Measurements from ENCODE around the gene RBM39. TPM values are rescaled to one million over a fixed set of nuclear protein-coding genes. Genes with fewer than 3 reads are reported as not detected.

The RBM39 gene
- total and polyA plus RNA-seq, 9 of the 15 experiments (the other 6 are each of a cell fraction or from before 2014, with no cell fraction given), result 143 to 319 (median 228) TPM

GRCh38 chr20:35741892-35742740 lies at the start of gene RBM39 (continued):
- TF ChIP-seq JUND (IDR thresholded peaks at IDR 0.05; ENCODE audit: borderline replicate concordance, low read depth, low read length), result peak; percentile 56; the same call in 1 of the 2 replicates
- TF ChIP-seq JUND (tag; IDR thresholded peaks at IDR 0.05; ENCODE audit: borderline replicate concordance, low read depth, low read length), result no peak; the same call in 2 of the 3 replicates
- peak; percentile 13 to 18; a peak in 1 of 4 replicates for TF ChIP-seq RAD21 (CRISPR knock-in tag; conservative IDR thresholded peaks at IDR 0.05 in 1 of 2, IDR thresholded peaks at IDR 0.05 in 1 of 2)
- peak; percentile 60 for TF ChIP-seq ZBTB40 (IDR thresholded peaks at IDR 0.05)
- TF ChIP-seq ZBTB40 (CRISPR knock-in tag; IDR thresholded peaks at IDR 0.05), result no peak
- no peak for TF ChIP-seq ZNF436 (CRISPR knock-in tag; IDR thresholded peaks at IDR 0.05)
- 0 out of 2 replicates have a peak, but pooled peaks have one; percentile 27 for TF ChIP-seq ZBTB7A (IDR thresholded peaks at IDR 0.05; ENCODE audit: borderline replicate concordance, control insufficient read depth, low read depth, low read length)
- TF ChIP-seq CEBPG (CRISPR knock-in tag; IDR thresholded peaks at IDR 0.05), result peak; percentile 100
- peak; percentile 98 to 100 for TF ChIP-seq CEBPG (tag; conservative IDR thresholded peaks at IDR 0.05 in 1 of 2, IDR thresholded peaks at IDR 0.05 in 1 of 2)
- TF ChIP-seq GTF2F1 (IDR thresholded peaks at IDR 0.05; ENCODE audit: low read depth, low read length), result peak; percentile 59; the same call in 1 of the 2 replicates
- peak; percentile 75; the same call in 1 of the 2 replicates for TF ChIP-seq ZNF12 (CRISPR knock-in tag; IDR thresholded peaks at IDR 0.05)
- TF ChIP-seq BRF1 (IDR thresholded peaks at IDR 0.05; ENCODE audit: borderline replicate concordance, extremely low read depth, insufficient read length), result no peak
- TF ChIP-seq HES1 (IDR thresholded peaks at IDR 0.05; ENCODE audit: low read depth), result no peak
- TF ChIP-seq POLR2AphosphoS2 (IDR thresholded peaks at IDR 0.05; ENCODE audit: low read length), result peak; percentile 91
- TF ChIP-seq CCNT2 (IDR thresholded peaks at IDR 0.05; ENCODE audit: borderline replicate concordance, extremely low read depth, insufficient read length, low read depth, low read length), result peak; percentile 55
- TF ChIP-seq MEF2A (IDR thresholded peaks at IDR 0.05; ENCODE audit: control insufficient read depth, low read depth, low read length), result 0 out of 2 replicates have a peak, but pooled peaks have one; percentile 15
